ENCODE measurements around the gene P2RY8.
"Not testable (repeated sequence)": the region's sequence is repeated elsewhere in the genome, so short reads cannot be mapped to it uniquely, and the experiment has no call there.

Gene P2RY8

DNA sequence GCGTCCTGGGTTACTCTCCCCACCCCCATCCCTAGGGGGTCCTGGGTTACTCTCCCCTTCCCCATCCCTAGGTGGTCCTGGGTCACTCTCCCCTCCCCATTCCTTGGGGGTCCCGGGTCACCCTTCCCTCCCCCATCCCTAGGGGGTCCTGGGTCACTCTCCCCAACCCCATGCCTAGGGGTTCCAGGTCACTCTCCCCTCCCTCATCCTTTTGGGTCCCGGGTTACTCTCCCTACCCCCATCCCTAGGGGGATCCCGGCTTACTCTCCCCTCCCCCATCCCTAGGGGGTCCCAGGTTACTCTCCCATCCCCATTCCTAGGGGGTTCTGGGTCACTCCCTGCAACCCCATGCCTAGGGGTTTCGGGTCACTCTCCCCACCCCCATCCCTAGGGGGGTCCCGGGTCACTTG, 85.7 kb downstream of the P2RY8 start:
- peak overlapping the region; percentile 96 for H3K4me3 ChIP-seq (replicated peaks; ENCODE audit: low read depth, low read length)
- TF ChIP-seq, protein P1, sequence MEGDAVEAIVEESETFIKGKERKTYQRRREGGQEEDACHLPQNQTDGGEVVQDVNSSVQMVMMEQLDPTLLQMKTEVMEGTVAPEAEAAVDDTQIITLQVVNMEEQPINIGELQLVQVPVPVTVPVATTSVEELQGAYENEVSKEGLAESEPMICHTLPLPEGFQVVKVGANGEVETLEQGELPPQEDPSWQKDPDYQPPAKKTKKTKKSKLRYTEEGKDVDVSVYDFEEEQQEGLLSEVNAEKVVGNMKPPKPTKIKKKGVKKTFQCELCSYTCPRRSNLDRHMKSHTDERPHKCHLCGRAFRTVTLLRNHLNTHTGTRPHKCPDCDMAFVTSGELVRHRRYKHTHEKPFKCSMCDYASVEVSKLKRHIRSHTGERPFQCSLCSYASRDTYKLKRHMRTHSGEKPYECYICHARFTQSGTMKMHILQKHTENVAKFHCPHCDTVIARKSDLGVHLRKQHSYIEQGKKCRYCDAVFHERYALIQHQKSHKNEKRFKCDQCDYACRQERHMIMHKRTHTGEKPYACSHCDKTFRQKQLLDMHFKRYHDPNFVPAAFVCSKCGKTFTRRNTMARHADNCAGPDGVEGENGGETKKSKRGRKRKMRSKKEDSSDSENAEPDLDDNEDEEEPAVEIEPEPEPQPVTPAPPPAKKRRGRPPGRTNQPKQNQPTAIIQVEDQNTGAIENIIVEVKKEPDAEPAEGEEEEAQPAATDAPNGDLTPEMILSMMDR (IDR thresholded peaks at IDR 0.05; ENCODE audit: low read length, missing control alignments): no peak
- no peak for DNase-seq (ENCODE audit: low read depth)

DNA sequence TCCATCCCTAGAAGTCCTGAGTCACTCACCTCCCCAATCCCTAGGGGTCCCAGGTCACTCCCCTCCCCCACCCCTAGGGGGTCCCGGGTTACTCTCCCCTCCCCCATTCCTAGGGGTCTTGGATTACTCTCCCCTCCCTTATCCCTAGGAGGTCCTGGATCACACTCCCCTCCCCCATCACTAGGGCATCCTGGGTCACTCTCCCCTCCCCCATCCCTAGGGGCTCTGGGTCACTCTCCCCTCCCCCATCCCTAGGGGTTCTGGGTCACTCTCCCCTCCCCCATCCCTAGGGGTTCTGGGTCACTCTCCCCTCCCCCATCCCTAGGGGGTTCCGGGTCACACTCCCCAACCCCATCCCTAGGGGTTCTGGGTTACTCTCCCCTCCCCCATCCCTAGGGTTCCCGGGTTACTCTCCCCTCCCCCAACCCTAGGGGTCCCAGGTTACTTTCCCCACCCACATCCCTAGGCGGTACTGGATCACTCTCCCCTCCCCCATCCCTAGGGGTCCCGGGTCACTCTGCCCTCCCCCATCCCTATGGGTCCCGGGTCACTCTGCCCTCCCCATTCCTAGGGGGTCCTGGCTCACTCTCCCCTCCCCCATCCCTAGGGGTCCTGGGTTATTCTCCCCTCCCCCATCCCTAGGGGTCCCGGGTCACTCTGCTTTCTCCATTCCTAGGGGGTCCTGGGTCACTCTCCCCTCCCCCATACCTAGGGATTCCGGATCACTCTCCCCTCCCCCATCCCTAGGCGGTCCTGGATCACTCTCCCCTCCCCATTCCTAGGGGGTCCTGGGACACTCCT, 86.4 kb downstream of the P2RY8 start:
- H3K4me3 ChIP-seq (replicated peaks; ENCODE audit: low read depth, low read length): no peak overlapping the region

DNA sequence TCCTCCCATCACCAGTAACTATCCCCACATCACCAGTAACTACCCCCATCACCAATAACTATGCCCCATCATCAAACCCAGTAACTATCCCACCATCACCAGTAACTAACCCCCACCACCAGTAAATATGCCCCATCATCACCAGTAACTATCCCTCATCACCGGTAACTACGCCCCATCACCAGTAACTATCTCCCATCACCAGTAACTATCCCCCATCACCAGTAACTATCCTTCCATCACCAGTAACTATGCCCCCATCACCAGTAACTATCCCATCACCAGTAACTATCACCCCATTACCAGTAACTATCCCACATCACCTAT, 87.2 kb downstream of the P2RY8 start:
- TF ChIP-seq, protein P1 (IDR thresholded peaks at IDR 0.05; ENCODE audit: low read length, missing control alignments): no peak
- DNase-seq (ENCODE audit: low read depth): no peak
- H3K4me3 ChIP-seq (replicated peaks; ENCODE audit: low read depth, low read length): no peak overlapping the region

More for the DNA sequence above, 86.4 kb downstream of the P2RY8 start:
- TF ChIP-seq, protein P1 (IDR thresholded peaks at IDR 0.05; ENCODE audit: low read length, missing control alignments): no peak
- DNase-seq (ENCODE audit: low read depth): no peak

DNA sequence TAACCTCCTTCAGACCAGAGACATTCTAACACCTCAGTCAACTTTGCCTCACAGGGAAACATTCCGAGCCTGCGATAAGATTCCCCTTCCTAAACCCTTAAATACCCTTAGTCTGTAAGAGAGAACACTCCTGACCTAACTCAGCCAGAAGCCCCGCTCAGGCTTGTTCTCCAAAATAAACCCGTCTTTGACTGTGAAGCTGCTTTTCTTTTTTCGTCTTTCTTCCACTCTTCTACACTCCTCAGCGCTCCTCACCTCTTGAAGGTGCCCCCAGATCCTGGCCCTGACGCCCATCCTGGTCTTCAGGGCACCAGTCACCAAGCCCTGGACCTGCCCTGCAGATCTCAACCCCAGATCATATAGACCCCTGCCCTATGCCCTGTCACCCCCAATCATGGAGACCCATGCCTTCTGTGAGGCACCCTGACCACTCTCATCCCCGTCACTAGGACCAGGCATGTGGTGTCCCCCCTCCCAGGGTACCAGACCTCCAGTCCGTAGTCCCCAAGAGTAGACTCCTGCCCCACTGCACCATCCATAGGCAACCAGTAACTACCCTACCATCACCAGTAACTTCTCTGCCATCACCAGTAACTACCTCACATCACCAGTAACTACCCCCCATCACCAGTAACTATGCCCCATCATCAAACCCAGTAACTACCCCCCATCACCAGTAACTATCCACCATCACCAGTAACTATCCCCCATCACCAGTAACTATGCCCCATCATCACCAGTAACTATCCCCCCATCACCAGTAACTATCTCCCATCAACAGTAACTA, 87.8 kb downstream of the P2RY8 start:
- DNase-seq (ENCODE audit: low read depth): no peak
- H3K4me3 ChIP-seq (replicated peaks; ENCODE audit: low read depth, low read length): no peak overlapping the region
- TF ChIP-seq, protein P1 (IDR thresholded peaks at IDR 0.05; ENCODE audit: low read length, missing control alignments): no peak

DNA sequence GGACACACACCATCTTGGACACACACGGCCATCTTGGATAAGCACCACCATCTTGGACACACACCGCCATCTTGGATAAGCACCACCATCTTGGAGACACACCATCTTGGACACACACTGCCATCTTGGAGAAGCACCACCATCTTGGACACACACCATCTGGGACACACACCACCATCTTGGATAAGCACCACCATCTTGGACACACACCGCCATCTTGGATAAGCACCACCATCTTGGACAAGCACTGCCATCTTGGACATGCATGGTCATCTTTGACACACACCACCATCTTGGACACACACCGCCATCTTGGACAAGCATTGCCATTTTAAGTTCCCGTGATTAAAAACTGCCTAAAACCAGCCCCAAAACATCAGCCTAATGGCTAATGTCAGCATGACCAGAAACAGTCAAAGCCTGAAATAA, 88.4 kb downstream of the P2RY8 start:
- not testable (repeated sequence) for DNase-seq (ENCODE audit: low read depth); H3K4me3 ChIP-seq (replicated peaks; ENCODE audit: low read depth, low read length)

DNA sequence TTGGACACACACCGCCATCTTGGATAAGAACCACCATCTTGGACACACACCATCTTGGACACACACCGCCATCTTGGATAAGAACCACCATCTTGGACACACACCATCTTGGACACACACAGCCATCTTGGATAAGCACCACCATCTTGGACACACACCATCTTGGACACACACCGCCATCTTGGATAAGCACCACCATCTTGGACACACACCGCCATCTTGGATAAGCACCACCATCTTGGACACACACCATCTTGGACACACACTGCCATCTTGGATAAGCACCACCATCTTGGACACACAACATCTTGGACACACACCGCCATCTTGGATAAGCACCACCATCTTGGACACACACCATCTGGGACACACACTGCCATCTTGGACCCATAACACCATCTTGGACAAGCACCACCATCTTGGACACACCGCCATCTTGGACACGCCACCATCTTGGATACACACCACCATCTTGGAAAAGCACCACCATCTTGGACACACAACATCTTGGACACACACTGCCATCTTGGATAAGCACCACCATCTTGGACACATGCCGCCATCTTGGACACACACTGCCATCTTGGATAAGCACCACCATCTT, 88.9 kb downstream of the P2RY8 start:
- DNase-seq (ENCODE audit: low read depth): not testable (repeated sequence)

DNA sequence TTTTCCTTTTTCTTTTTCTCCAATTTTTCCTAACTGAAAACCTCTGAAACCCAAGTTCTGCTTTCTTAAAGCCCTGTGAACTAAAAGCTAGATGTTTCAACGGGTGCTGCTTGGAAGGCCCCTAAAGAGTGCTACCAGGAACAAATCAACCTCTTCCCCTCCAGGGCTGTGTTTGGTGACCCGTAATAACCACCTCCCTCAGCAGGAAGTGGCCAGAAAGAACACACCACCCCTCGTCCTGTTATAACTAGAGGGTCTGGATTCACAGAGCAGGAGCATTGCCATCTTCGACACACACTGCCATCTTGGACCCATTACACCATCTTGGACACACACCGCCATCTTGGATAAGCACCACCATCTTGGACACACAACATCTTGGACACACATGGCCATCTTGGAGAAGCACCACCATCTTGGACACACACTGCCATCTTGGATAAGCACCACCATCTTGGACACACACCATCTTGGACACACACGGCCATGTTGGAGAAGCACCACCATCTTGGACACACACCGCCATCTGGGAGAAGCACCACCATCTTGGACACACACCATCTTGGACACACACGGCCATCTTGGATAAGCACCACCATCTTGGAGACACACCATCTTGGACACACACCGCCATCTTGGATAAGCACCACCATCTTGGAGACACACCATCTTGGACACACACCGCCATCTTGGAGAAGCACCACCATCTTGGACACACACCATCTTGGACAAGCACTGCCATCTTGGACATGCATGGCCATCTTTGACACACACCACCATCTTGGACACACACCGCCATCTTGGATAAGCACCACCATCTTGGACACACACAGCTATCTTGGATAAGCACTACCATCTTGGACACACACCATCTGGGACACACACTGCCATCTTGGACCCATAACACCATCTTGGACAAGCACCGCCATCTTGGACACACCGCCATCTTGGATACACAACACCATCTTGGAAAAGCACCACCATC, 89.7 kb downstream of the P2RY8 start:
- not testable (repeated sequence) for DNase-seq (ENCODE audit: low read depth); H3K4me3 ChIP-seq (replicated peaks; ENCODE audit: low read depth, low read length)

More for the DNA sequence above, 88.9 kb downstream of the P2RY8 start:
- not testable (repeated sequence) for H3K4me3 ChIP-seq (replicated peaks; ENCODE audit: low read depth, low read length)
